ENCODE measurements around the gene CNIH1.
"Not testable (repeated sequence)": the region's sequence is repeated elsewhere in the genome, so short reads cannot be mapped to it uniquely, and the experiment has no call there.

Gene CNIH1

DNA sequence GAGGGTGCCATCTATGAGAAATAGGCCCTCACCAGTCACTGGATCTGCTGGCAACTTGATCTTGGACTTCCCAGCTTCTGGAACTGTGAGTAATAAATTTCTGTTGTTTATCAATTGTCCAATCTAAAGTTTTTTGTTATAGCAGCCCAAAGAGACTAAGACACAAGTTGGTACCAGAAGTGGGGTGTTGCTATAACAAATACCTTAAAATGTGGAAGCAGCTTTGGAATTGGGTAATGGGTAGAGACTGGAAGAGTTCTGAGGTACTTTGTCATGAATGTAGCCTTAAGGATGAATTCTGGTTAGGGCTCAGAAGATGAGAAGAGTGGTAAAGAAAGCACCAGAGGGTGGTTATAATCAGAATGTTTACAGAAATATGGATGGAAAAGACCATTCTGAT, 26.1 kb upstream of the CNIH1 start:
- DNase-seq (ENCODE audit: low read depth), result no peak

DNA sequence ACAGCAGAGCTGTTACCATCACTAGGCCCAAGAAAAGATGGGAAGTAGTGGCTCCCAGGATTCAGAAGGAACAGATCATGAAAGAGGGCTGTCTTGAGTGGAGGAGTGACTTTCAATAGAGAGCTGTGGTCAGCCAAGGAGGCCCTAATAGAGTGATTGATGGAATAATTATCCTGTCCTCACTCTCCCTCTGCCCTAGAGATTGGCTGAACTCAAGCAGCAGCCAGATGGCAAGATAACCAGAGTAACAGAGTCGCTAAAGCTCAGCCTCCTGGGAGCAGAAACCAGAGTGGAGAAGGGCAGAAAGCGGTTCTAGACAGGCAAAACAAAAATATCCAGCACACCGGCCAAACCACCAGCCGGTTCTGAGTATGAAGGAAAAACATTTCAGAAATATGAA, 24.5 kb upstream of the CNIH1 start:
- peak; percentile 41 for DNase-seq (ENCODE audit: low read depth)

- no peak for DNase-seq (ENCODE audit: low read depth)
Observed at GRCh38 chr14:54462048-54462447, 20.9 kb upstream of the CNIH1 start.

DNA sequence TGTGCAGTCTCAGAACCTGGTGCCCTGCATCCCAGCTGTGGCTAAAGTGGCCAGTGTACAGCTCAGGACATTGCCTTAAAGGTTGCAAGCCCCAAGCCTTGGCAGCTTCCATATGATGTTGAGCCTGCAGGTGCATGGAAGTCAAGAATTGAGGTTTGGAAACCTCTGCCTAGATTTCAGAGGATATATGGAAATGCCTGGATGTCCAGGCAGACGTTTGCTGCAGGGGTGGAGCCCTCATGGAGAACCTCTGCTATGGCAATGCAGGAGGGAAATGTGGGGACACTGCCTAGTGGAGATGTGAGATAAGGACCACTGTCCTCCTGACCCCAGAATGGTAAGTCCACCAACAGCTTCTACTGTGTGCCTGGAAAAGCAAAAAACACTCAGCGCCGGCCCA, 17.9 kb upstream of the CNIH1 start:
- DNase-seq (ENCODE audit: low read depth), result no peak

- not testable (repeated sequence) for DNase-seq (ENCODE audit: low read depth)
Observed at GRCh38 chr14:54458536-54458935, 17.4 kb upstream of the CNIH1 start.

DNA sequence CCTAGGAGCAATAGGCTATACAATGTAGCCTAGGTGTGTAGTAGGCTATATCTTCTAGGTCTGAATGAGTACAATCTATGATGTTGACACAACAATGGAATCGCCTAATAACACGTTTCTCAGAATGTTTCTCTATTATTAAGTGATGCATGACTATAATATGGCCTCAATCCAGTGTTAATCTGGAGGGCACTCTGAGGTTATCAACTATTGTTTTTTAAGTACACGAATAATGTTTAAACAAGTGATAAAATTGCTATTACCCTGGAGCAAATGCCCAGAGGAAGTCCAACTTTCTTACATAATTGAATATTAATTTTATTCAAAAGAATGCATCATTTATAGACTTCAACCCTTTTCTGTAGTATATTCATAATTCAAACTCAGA, 16.4 kb upstream of the CNIH1 start:
- DNase-seq (ENCODE audit: low read depth), result no peak

- DNase-seq (ENCODE audit: low read depth), result not testable (repeated sequence)
Observed at GRCh38 chr14:54456820-54457608, 15.8 kb upstream of the CNIH1 start.

DNA sequence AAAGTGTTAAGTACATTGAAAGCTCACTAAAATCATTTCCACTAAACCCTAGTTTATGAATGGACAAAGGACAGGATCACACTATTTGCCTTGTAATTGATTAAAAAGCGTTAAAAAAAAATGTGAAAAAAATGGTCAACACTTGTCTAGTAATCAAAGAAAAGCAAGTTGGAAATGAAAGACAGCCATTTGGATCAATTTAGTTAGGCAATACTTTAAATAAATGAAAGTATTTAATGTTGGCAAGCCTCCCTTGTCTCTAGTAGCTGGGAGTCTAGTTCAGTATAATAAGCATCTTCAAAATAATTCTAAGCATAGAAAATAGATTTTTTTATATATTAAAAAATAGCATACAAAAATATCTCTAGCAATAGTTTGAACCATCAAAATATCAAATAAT, 14.2 kb upstream of the CNIH1 start:
- no peak for DNase-seq (ENCODE audit: low read depth)

DNA sequence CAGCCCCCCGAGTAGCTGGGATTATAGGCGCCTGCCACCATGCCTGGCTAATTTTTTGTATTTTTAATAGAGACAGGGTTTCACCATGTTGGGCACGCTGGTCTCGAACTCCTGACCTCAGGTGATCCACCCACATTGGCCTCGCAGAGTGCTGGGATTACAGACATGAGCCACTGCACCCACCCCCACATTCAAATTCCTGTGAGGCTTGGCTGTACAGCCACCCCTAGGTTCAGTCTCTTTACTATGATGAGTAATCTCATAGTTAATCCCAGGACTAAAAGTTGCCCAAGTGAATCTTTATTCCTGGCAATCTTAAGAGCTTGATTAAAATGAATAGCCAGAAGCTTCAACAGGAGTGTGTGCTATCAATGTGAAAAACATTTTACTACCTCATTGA, 12.8 kb upstream of the CNIH1 start:
- DNase-seq (ENCODE audit: low read depth), result peak; percentile 90

GRCh38 chr14:54453252-54453651, 12.1 kb upstream of the CNIH1 start:
- no peak for DNase-seq (ENCODE audit: low read depth)

- DNase-seq (ENCODE audit: low read depth), result no peak
Observed at GRCh38 chr14:54451961-54452360, 10.8 kb upstream of the CNIH1 start.

GRCh38 chr14:54451121-54451601, 10.0 kb upstream of the CNIH1 start:
- no peak for DNase-seq (ENCODE audit: low read depth)

DNA sequence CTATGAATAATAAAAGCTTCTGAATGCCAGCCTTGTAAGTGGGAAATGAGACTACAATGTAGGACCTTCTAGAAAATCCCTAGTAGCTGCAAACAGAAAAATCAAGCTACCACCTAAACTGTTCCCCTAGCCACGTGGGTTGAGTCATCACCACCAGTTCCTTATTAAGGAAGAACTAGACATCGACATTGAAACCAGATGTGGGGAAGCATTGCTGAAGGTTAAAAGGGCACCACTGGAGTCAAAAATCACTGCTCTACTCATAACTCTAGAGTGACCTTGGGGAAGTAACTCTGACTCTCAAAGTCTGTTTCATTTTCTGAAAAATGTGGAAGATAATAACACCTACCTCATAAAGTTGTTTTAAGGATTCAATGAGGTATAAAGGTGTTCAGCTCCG, 9.4 kb upstream of the CNIH1 start:
- no peak for DNase-seq (ENCODE audit: low read depth)

DNA sequence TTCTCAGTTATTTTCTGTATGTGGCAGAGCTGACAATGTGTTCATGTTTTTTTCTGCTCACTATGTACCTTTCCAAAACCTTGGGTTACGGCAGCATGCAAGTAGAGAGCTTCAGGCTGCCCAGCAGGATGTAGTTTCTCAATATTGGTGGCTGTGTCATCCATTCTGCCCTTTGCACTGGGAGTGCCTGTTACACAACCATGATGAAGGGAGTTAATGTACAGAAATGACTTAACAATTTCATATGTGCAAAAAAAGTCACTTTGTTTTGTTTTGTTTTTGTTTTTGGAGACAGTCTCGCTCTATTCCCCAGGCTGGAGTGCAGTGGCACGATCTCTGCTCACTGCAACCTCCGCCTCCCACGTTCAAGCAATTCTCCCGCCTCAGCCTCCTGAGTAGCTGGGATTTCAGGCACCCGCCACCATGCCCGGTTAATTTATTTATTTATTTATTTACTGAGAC, 6.1 kb upstream of the CNIH1 start:
- DNase-seq (ENCODE audit: low read depth), result peak; percentile 82

DNA sequence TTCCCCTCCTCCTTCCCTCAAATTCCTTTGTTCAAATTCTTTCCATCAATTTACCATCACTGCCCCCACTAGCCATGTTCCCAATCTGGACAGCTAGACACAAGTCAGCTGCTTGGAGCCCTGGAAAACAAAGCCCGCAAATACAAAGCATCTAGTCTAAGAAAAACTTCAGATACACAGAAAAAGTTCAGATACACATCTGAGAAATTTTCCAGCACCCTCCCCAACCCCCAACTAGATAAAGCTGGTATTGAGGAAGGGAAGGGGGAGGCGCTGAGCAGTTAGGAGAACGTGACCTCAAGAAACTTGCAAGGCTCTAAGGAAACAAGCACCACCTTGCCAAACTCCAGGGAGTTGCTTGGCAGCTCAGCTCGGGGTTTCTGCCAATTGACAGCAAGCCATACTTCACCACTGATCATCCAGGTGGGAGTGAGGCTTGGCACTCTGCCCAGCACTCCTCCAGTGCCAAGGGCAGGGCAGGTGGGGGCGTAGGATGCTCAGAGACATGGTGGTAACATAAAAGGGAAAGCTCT, 5.1 kb upstream of the CNIH1 start:
- DNase-seq (ENCODE audit: low read depth), result peak; percentile 88

DNA sequence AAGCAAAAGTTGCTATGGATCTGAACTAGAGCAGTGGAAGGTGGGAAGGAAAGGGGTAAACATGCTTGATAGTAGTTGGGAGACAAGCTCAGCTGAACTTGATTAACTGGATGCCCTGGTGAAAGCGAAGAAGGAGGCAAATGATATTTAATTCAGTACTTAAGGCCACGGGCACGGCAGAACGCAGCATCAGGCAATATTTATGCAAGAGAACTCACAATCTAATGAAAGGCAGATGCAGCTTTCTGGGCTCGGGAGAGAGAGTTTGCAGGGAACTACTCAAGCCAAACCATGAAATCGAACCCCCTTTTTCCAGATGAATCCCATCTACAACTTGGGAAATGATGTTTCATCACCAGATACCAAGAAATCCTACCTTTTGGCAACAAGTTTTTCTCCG, 3.5 kb upstream of the CNIH1 start:
- no peak for DNase-seq (ENCODE audit: low read depth)

- no peak for DNase-seq (ENCODE audit: low read depth)
Observed at GRCh38 chr14:54443981-54444380, 2.8 kb upstream of the CNIH1 start.

DNA sequence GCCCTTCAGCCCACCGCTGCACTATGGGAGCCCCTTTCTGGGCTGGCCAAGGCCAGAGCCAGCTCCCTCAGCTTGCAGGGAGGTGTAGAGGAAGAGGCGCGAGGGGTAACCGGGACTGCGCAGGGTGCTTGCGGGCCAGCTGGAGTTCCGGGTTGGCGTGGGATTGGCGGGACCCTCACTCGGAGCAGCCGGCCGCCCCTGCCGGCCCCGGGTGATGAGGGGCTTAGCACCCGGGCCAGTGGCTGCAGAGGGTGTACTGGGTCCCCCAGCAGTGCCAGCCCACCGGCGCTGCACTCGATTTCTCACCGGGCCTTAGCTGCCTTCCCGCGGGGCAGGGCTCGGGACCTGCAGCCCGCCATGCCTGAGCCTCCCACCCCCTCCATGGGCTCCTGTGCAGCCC, 1.8 kb upstream of the CNIH1 start:
- DNase-seq (ENCODE audit: low read depth), result not testable (repeated sequence)

- no peak for DNase-seq (ENCODE audit: low read depth)
Observed at GRCh38 chr14:54440476-54440872, 700 bp downstream of the CNIH1 start.

DNA sequence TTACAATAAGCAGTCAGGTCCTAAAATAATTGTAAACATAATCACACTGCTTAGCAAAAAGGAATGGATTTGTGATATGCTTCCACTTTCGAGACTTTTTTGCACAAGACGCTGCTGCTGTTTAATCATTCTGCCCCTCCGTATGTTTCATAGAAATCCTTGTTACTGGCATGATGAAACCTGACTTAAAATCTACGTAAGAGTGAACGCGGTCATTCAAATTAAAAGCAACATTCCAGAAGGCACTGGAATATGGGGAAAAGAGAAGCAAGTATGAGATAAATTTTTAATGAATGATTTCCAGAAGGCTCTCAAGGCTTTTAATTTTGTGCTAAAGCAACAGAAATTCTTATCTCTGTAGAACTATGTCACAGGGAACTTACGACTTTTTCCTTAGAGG, 1.1 kb downstream of the CNIH1 start:
- DNase-seq (ENCODE audit: low read depth), result peak; percentile 69

DNA sequence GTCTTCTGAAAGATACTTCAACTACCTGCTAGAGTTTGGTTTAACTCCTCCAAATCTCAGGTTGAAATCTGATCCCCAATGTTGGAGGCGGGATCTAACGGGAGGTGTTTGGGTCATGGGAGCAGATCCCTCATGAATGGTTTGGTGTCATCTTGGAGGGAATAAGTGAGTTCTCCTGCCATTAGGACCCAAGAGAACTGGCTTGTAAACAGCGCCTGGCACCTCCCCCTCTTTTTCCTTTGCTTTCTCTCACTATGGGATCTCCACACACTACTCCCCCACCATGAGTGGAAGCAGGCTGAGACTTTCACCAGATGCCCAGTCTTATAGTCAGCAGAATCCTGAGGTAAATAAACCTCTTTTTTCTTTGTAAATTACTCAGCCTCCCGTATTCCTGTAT, 2.5 kb downstream of the CNIH1 start:
- DNase-seq (ENCODE audit: low read depth), result peak; percentile 76

- DNase-seq (ENCODE audit: low read depth), result not testable (repeated sequence)
Observed at GRCh38 chr14:54437954-54438353, 3.2 kb downstream of the CNIH1 start.

DNA sequence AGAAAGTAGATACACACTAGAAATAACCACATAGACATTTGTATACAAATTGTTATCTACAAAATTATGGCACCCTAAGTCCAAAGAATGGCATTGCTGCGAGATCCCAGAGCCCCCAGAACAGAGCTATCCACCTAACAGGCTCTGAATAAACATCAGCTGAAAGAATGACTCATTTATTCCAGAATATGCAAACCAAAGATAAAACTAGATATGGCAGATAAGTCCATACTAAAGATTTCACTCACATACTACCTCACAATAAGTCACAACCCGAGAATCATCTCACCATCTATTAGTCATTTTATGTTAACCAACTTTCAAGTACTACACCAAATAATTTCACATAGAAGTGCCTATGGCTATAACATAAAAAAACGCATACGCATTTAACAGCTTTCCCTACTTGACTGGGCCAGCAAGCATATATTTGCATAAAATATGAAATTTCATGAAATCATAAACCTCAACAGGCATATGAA, 5.6 kb downstream of the CNIH1 start:
- DNase-seq (ENCODE audit: low read depth), result peak; percentile 98

- no peak for DNase-seq (ENCODE audit: low read depth)
Observed at GRCh38 chr14:54428527-54428926, 12.6 kb downstream of the CNIH1 start.

Measured in amniotic epithelial cell (primary cell).